ENCODE results near the gene NTNG2.
A peak's percentile ranks its signal among the peaks of the same experiment; 100 is the strongest.

NTNG2 gene

DNA sequence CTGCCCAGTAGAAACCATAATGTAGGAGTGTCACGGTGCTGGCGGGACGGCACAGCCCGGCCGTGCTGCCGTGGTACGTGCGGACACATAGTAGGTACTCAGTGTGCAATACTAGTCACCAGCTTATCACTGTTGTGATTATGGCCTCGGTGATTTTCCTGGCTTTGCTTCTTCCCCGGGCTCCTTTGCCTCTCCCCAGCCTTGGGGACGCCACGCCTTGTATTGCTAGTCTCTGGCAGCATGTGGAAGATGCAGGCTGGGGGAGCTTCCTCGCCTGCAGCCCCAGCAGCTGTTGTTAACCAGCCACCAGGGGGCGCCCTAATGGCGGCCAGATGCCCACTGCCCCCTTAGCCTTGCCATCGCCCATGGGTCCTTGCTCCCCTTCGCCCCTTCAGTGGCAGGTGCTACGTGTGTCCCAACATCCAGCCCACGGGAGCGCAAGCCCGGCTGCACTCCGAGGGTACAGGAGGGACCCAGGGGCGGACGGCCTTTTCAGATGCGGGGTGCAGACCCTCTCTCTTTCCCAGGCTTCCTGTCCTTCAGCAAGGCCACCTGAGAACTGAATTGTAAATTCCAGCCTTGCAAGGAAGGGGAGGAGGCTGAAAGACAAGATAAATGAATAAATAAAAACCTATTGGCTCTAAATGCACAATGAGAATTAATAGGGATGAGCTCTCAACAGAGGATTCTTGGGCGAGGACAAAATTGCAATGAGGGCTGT is 8.0 kb downstream of the NTNG2 start:
- Histone ChIP-seq H3K4me2 (peak overlapping the region in 6 of 11 experiments; percentile 25 to 58 (median 42); a peak in 10 of 22 replicates), H3K4me3 (no peak overlapping the region), H3K36me3 (peaks cover 0 to 56% (median 22%) of the 10 kb centered on the region in 11 experiments; a peak in 16 of 22 replicates), H3K9ac (no peak overlapping the region), H3K4me1 (peaks cover 0 to 31% (median 11%) of the 10 kb centered on the region in 10 experiments; a peak in 13 of 20 replicates), H3K27ac (no peak overlapping the region), H4K20me1 (peaks cover 0 to 99% (median 62%) of the 10 kb centered on the region in 11 experiments; a peak in 18 of 22 replicates), H3K9me3 (replicated peaks in 1 of 11) (no peaks in the 10 kb centered on the region), H3K27me3 (peaks cover 23 to 36% (median 26%) of the 10 kb centered on the region in 11 experiments)
- no peak for TF ChIP-seq Cebpa-rat (IDR thresholded peaks at IDR 0.05)

DNA sequence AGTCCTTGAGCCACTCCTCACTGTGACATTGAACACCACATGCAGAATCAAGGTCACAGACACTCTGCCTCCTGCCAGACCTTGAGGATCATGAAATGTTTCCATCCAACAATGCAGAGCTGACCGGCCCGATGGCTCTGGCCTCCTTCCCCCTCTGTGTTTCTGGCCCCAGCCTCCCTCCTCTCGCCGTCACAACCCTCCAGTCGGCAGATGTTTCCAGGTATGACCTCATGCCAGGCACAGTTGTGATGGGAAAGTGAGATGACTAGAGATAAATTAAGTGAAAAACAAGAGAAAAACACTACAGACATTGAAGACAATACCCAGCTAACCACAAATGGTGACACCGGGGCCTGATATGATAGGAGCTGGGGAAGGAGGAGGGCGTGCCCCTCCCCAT is 9.8 kb downstream of the NTNG2 start:
- peaks cover 0 to 99% (median 44%) of the 10 kb centered on the region in 11 experiments; a peak in 18 of 22 replicates for H4K20me1 ChIP-seq

DNA sequence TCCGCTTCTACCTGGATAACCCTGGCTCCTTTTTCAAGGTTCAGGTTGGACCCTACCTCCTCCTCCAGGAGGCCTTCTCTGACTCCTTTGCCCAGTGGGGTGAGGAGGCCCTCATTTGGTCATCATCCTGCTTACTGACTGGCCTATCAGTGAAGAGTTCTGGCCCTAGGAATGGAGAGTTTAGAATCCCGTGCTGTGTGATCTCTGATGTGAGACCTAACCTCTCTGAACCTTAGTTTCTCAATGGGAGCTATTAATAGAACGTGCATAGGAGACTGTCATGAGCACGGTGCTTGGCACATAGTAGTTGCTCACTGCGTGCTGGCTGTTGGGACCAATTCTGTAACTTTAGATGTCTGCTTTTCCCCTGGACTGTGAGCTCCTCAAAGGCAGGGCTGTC is 10.3 kb downstream of the NTNG2 start:
- Histone ChIP-seq H4K20me1 (peaks cover 0 to 99% (median 39%) of the 10 kb centered on the region in 11 experiments; a peak in 18 of 22 replicates), H3K4me3 (no peak overlapping the region), H3K9me3 (replicated peaks in 1 of 11) (no peaks in the 10 kb centered on the region), H3K4me2 (no peak overlapping the region), H3K9ac (no peak overlapping the region), H3K4me1 (peaks cover 0 to 22% (median 11%) of the 10 kb centered on the region in 10 experiments; a peak in 13 of 20 replicates), H3K27me3 (peaks cover under 1 to 12% (median 2%) of the 10 kb centered on the region in 11 experiments; a peak in 17 of 22 replicates), H3K36me3 (peaks cover 0 to 51% (median 19%) of the 10 kb centered on the region in 11 experiments; a peak in 16 of 22 replicates), H3K27ac (no peak overlapping the region)
- TF ChIP-seq Cebpa-rat (IDR thresholded peaks at IDR 0.05), result no peak

More for the DNA sequence above, 9.8 kb downstream of the NTNG2 start:
- TF ChIP-seq Cebpa-rat (IDR thresholded peaks at IDR 0.05), result no peak
- Histone ChIP-seq H3K9ac (no peak overlapping the region), H3K27me3 (peaks cover 4 to 17% (median 7%) of the 10 kb centered on the region in 11 experiments; a peak in 21 of 22 replicates), H3K36me3 (peaks cover 0 to 56% (median 22%) of the 10 kb centered on the region in 11 experiments; a peak in 16 of 22 replicates), H3K27ac (no peak overlapping the region), H3K4me1 (peaks cover 0 to 27% (median 11%) of the 10 kb centered on the region in 10 experiments; a peak in 13 of 20 replicates), H3K4me3 (no peak overlapping the region), H3K4me2 (no peak overlapping the region), H3K9me3 (replicated peaks in 1 of 11) (no peaks in the 10 kb centered on the region)

DNA sequence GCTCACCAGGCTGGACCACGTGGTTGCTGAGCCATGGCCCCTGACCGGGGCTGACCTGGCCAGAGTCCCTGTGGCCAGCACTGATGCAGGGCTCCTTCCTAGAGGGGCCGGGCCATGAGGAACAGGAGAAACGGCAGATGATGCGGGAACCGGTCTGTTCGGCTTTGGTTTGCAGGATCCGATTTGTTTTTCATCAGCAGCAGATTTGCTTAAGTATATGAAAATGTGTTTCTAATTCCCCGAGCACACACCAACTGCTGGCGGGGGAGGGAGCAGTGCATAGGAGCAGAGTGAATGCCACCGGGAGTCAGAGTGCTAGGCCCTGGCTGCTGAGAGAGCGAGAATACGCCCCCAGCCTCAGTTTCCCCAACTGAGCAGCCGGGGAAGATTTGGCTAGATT is 13.6 kb downstream of the NTNG2 start:
- Histone ChIP-seq H4K20me1 (peaks cover 0 to 95% (median 21%) of the 10 kb centered on the region in 11 experiments; a peak in 15 of 22 replicates), H3K4me3 (no peak overlapping the region), H3K4me1 (peaks cover 2 to 10% (median 6%) of the 10 kb centered on the region in 10 experiments; a peak in 19 of 20 replicates), H3K27ac (no peak overlapping the region), H3K27me3 (no peaks in the 10 kb centered on the region), H3K36me3 (peaks cover 0 to 49% (median 16%) of the 10 kb centered on the region in 11 experiments; a peak in 15 of 22 replicates), H3K4me2 (no peak overlapping the region), H3K9ac (no peak overlapping the region), H3K9me3 (replicated peaks in 1 of 11) (no peaks in the 10 kb centered on the region)
- TF ChIP-seq Cebpa-rat (IDR thresholded peaks at IDR 0.05), result no peak

DNA sequence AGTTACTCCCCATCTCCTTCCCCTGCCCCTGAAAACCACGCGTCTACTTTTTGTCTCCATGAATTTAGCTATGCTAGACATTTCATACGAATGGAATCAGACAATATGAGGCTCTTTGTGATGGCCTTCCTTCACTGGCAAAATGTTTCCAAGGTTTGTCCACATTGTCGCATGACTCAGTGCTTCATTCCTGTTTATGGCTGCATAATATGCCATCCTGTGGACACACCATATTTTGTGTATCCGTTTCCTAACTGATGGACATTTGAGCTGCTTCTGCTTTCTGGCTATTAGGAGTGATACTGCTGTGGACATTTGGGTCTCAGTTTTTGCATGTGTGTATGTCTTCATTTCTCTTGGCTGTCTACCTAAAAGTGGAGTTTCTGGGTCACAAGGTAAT is 14.5 kb downstream of the NTNG2 start:
- no peak overlapping the region for H3K9ac ChIP-seq
- no peaks in the 10 kb centered on the region for H3K9me3 ChIP-seq (replicated peaks in 1 of 11)
- H4K20me1 ChIP-seq, result peaks cover 0 to 95% (median 17%) of the 10 kb centered on the region in 11 experiments; a peak in 11 of 22 replicates
- peaks cover 0 to 9% (median 1%) of the 10 kb centered on the region in 10 experiments; a peak in 9 of 20 replicates for H3K4me1 ChIP-seq
- H3K36me3 ChIP-seq, result peaks cover 0 to 40% (median 12%) of the 10 kb centered on the region in 11 experiments; a peak in 15 of 22 replicates
- H3K27me3 ChIP-seq, result no peaks in the 10 kb centered on the region
- no peak for TF ChIP-seq Cebpa-rat (IDR thresholded peaks at IDR 0.05)
- H3K4me3 ChIP-seq, result no peak overlapping the region
- H3K27ac ChIP-seq, result no peak overlapping the region
- H3K4me2 ChIP-seq, result no peak overlapping the region

DNA sequence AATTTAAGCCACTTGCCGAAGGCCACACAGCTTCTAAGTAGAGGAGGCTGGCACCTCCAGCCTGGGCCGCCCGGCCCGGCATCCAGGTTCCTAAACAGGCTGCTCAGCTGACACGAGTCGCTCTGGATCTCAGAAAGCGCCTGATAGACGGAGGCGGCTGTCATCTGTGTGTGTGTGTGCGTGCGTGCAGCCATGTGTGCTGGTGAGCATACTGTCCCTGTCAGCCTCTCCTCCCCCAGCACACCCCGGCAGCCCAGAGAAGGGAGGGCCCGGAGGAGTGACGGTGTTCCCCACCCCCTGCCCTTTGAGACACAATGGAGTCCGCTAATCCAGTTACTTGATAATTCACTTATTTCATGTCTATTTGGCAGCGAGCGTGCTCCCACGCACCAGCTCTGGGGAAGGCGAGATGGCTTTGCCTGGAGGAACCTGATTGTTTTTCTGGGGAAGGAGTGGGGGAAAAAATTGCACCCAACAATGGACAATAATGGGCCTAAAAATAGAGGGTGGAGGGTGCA is 20.0 kb downstream of the NTNG2 start:
- Histone ChIP-seq H3K36me3 (peaks cover 0 to 6% (median 0%) of the 10 kb centered on the region in 11 experiments; a peak in 2 of 22 replicates), H3K9ac (peak overlapping the region in 1 of 11 experiments; percentile 10; a peak in 1 of 22 replicates), H4K20me1 (peaks cover 0 to 96% (median 30%) of the 10 kb centered on the region in 11 experiments; a peak in 12 of 22 replicates), H3K4me1 (peaks cover 35 to 61% (median 55%) of the 10 kb centered on the region in 10 experiments), H3K27ac (no peak overlapping the region), H3K4me3 (no peak overlapping the region), H3K4me2 (peak overlapping the region in 9 of 11 experiments; percentile 14 to 96 (median 89); a peak in 17 of 22 replicates), H3K27me3 (0 out of 22 replicates have a peak, but pooled peaks cover 0 to 7% (median 0%) of the 10 kb centered on the region in 11 experiments), H3K9me3 (replicated peaks in 1 of 11) (no peaks in the 10 kb centered on the region)
- no peak for TF ChIP-seq Cebpa-rat (IDR thresholded peaks at IDR 0.05)

DNA sequence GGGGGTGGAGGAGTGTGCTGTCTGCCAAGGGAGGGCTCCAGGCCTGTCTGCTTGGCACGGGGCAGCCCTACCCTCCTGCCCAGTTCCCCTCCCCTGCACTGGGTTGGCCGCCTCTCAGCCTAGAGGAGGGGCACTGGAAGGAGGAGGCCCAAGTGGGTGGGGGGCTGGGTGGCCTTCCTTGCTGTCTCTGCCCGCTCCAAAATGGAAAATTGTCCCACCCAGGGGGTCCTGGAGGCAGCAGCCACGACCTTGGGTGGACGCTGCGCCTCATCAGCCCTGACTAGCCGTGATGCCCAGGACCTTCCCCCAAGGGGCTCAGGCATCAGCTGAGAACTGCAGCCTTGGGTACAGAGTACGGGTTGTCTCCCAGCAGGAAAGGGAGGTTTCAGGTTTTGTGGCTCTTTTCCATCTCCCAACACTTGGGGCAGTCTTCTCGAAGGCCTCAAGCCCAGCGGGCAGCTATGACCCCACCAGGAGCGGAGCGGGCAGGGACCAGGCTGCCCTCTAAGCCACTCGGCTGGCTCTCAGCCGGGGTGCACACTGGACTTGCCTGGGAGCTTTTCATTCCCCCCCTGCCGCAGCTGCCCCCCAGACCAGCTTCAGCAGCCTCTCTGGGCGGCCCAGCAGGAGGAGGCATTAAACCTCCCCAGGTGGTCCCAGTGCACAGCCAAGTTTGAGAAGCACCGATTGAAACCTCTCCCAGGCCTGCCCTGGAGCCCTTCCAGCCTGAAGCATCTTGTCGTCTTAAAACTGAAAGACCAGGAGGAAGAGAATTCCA is 20.6 kb downstream of the NTNG2 start:
- Histone ChIP-seq H3K36me3 (peaks cover 0 to 6% (median 0%) of the 10 kb centered on the region in 11 experiments; a peak in 2 of 22 replicates), H3K9ac (peak overlapping the region in 1 of 11 experiments; percentile 10; a peak in 1 of 22 replicates), H3K27ac (no peak overlapping the region), H3K4me2 (peak overlapping the region in 9 of 11 experiments; percentile 14 to 96 (median 89); a peak in 17 of 22 replicates), H3K9me3 (replicated peaks in 1 of 11) (no peaks in the 10 kb centered on the region), H3K4me3 (no peak overlapping the region), H3K27me3 (0 out of 22 replicates have a peak, but pooled peaks cover 0 to 7% (median 0%) of the 10 kb centered on the region in 11 experiments), H4K20me1 (peaks cover 0 to 94% (median 30%) of the 10 kb centered on the region in 11 experiments; a peak in 12 of 22 replicates), H3K4me1 (peaks cover 41 to 67% (median 61%) of the 10 kb centered on the region in 10 experiments)
- no peak for TF ChIP-seq Cebpa-rat (IDR thresholded peaks at IDR 0.05)

DNA sequence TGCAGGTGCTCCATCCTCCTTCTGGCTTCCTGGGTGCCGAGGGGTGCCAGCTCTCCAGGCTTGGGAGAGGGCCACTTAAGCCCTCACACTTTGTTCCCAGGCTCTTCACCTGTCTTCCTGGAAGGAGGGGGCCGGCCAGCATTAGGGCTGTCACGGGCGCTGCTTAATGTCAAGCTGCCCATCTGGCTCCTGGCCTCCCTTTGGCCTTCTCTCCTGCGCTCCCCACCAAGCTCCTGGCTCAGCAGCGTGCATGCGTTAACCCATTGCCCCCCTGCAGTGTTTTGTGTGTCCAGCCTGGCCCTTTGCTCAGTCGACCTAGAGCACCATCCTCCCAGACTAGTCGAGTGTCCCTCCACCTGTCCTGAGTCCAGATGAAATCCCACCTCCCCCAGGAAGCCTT is 21.3 kb downstream of the NTNG2 start:
- Histone ChIP-seq H3K4me1 (peaks cover 48 to 74% (median 67%) of the 10 kb centered on the region in 10 experiments), H3K27ac (no peak overlapping the region), H3K4me2 (peak overlapping the region in 8 of 11 experiments; percentile 85 to 96 (median 90); a peak in 15 of 22 replicates), H3K9ac (no peak overlapping the region), H3K27me3 (peaks cover 0 to 8% (median 0%) of the 10 kb centered on the region in 11 experiments; a peak in 1 of 22 replicates), H3K36me3 (peaks cover 0 to 4% (median 0%) of the 10 kb centered on the region in 11 experiments; a peak in 2 of 22 replicates), H4K20me1 (peaks cover 0 to 96% (median 35%) of the 10 kb centered on the region in 11 experiments; a peak in 12 of 22 replicates), H3K9me3 (replicated peaks in 1 of 11) (no peaks in the 10 kb centered on the region), H3K4me3 (no peak overlapping the region)
- no peak for TF ChIP-seq Cebpa-rat (IDR thresholded peaks at IDR 0.05)

All from BLaER1 treated with 17β-estradiol and CSF1 and Interleukin-3, amounts not matched to agents 10 nM and 100 nM (cell line).